SK-N-SH (cell line): Measurements from ENCODE around the gene B3GALNT2. TPM values are rescaled to one million over a fixed set of nuclear protein-coding genes. Genes with fewer than 3 reads are reported as not detected.

ENCODE experiments used
- CTCF ChIA-PET: fragments of 300-600, 350-600 bp; formaldehyde crosslinking; extraction: SDS; loops from one replicate; lab custom pipeline; 2021; lab: Yijun Ruan, JAX
- POLR2A ChIA-PET: fragments of 350-600 bp; sonication (Branson Sonifier 250); formaldehyde crosslinking; extraction: SDS; loops from one replicate; lab custom pipeline; 2020; ENCODE audit warnings: antibody characterized with exemption, inconsistent platforms; lab: Yijun Ruan, JAX
- DNase-seq: peaks from one replicate; pipeline ENCODE4 v3.0.0; 2012
- H2AFZ ChIP-seq: fragments of 200-600 bp; sonication (generic); 2 replicates; pipeline ENCODE4 v1.8.1; 2016; ENCODE audit warnings: antibody characterized with exemption, mild to moderate bottlenecking, low read depth
- H3F3A ChIP-seq: fragments of 200-600 bp; sonication (generic); replicated peaks from 2 replicates; pipeline ENCODE3; 2016; ENCODE audit warnings: antibody characterized with exemption, mild to moderate bottlenecking; ENCODE audit not compliant: insufficient read depth
- H3K27ac ChIP-seq, 2 experiments: fragments of 200-500 bp in 1 of 2; fragments of 200-600 bp in 1 of 2; sonication (Bioruptor generic) in 1 of 2; sonication (generic), shearing (Covaris generic) in 1 of 2; 2 replicates each; pipeline versions ENCODE4 v1.5.1 to v1.6.1; 2014 to 2016; ENCODE audit warnings: low read depth in 2 of 2, inconsistent platforms in 1 of 2, low read length in 1 of 2, mild to moderate bottlenecking in 1 of 2, mixed read lengths in 1 of 2
- H3K27me3 ChIP-seq: fragments of 200-600 bp; sonication (generic), shearing (Covaris generic); 2 replicates; pipeline ENCODE4 v1.6.1; 2016; ENCODE audit warnings: mixed run types; ENCODE audit not compliant: insufficient read depth
- H3K36me3 ChIP-seq, 2 experiments: fragments of 200-500 bp in 1 of 2; fragments of 200-600 bp in 1 of 2; sonication (Bioruptor generic) in 1 of 2; sonication (generic) in 1 of 2; replicated peaks in 1 of 2; 2 replicates each; pipeline versions ENCODE3 to v1.5.1; 2014 to 2016; ENCODE audit warnings: low read length in 1 of 2, mild to moderate bottlenecking in 1 of 2; ENCODE audit not compliant: insufficient read depth in 2 of 2, control insufficient read depth in 1 of 2
- H3K4me1 ChIP-seq, 2 experiments: fragments of 200-500 bp in 1 of 2; fragments of 200-600 bp in 1 of 2; sonication (Bioruptor generic) in 1 of 2; sonication (generic), shearing (Covaris generic) in 1 of 2; 2 replicates each; pipeline versions ENCODE4 v1.5.1 to v1.6.1; 2014 to 2016; ENCODE audit warnings: low read depth in 1 of 2, low read length in 1 of 2, mixed run types in 1 of 2; ENCODE audit not compliant: insufficient read depth in 2 of 2, control insufficient read depth in 1 of 2
- H3K4me2 ChIP-seq: fragments of 200-600 bp; sonication (generic), shearing (Covaris generic); 2 replicates; pipeline ENCODE4 v1.6.1; 2017; ENCODE audit warnings: mixed run types
- H3K4me3 ChIP-seq, 2 experiments: fragments of 200-500 bp in 1 of 2; fragments of 200-600 bp in 1 of 2; sonication (Bioruptor generic) in 1 of 2; sonication (generic), shearing (Covaris generic) in 1 of 2; 2 replicates each; pipeline versions ENCODE4 v1.5.1 to v1.8.1; 2014 to 2016; ENCODE audit warnings: low read depth in 2 of 2, inconsistent platforms in 1 of 2, low read length in 1 of 2, mild to moderate bottlenecking in 1 of 2, mixed read lengths in 1 of 2, moderate library complexity in 1 of 2
- H3K79me2 ChIP-seq: fragments of 200-600 bp; sonication (generic); 2 replicates; pipeline ENCODE4 v1.8.1; 2017; ENCODE audit warnings: mild to moderate bottlenecking; ENCODE audit not compliant: insufficient read depth
- H3K9ac ChIP-seq: fragments of 200-600 bp; sonication (generic); 2 replicates; pipeline ENCODE4 v1.6.1; 2017; ENCODE audit warnings: mixed run types
- H3K9me2 ChIP-seq: fragments of 200-600 bp; sonication (generic); 2 replicates; pipeline ENCODE4 v1.6.1; 2017; ENCODE audit warnings: mixed run types
- H3K9me3 ChIP-seq: fragments of 200-600 bp; sonication (generic); 2 replicates; pipeline ENCODE4 v1.6.1; 2017; ENCODE audit warnings: mixed run types, mild to moderate bottlenecking, moderate library complexity
- H4K20me1 ChIP-seq: fragments of 200-600 bp; sonication (generic); 2 replicates; pipeline ENCODE4 v1.6.1; 2017; ENCODE audit warnings: mild to moderate bottlenecking, mixed run types; ENCODE audit not compliant: insufficient read depth
- ELF1 ChIP-seq: IDR thresholded peaks from 2 replicates; pipeline ENCODE4 v1.4.0; 2012
- EP300 ChIP-seq, 2 experiments: IDR thresholded peaks; 2 replicates each; pipeline versions ENCODE4 v1.4.0 to v1.6.1; 2012; ENCODE audit warnings: borderline replicate concordance in 1 of 2, low read depth in 1 of 2, low read length in 1 of 2
- EZH2phosphoT487 ChIP-seq: fragments of 200-600 bp; sonication (generic); IDR thresholded peaks from 2 replicates; pipeline ENCODE4 v1.6.1; 2017; ENCODE audit warnings: low read depth, mixed run types, mild to moderate bottlenecking, antibody characterized with exemption, moderate library complexity, borderline replicate concordance
- FOXM1 ChIP-seq: IDR thresholded peaks from 2 replicates; pipeline ENCODE4 v1.4.0; 2012; ENCODE audit warnings: low read depth, mild to moderate bottlenecking
- GATA2 ChIP-seq: sonication (generic); formaldehyde crosslinking; IDR thresholded peaks from 2 replicates; pipeline ENCODE4 v1.5.0; 2020; ENCODE audit warnings: mild to moderate bottlenecking, missing genetic modification reagents
- MAX ChIP-seq: IDR thresholded peaks from 2 replicates; pipeline ENCODE4 v1.4.0; 2012; ENCODE audit warnings: low read depth
- NFIC ChIP-seq: IDR thresholded peaks from 2 replicates; pipeline ENCODE4 v1.4.0; 2012; ENCODE audit warnings: borderline replicate concordance
- NRF1 ChIP-seq: IDR thresholded peaks from 2 replicates; pipeline ENCODE4 v1.6.1; 2012; ENCODE audit warnings: low read depth, mild to moderate bottlenecking, low read length
- RCOR1 ChIP-seq: fragments of 150-350 bp; IDR thresholded peaks from 2 replicates; pipeline ENCODE4 v1.6.1; 2017; ENCODE audit warnings: antibody characterized with exemption, low read length
- REST ChIP-seq: IDR thresholded peaks from 2 replicates; pipeline ENCODE4 v1.6.1; 2012; ENCODE audit warnings: mild to moderate bottlenecking, low read depth, low read length, moderate library complexity
- RFX5 ChIP-seq: IDR thresholded peaks from 2 replicates; pipeline ENCODE4 v1.6.1; 2012; ENCODE audit warnings: mild to moderate bottlenecking, improper control_type of control experiment, low read length
- RXRA ChIP-seq: IDR thresholded peaks from 2 replicates; pipeline ENCODE4 v1.4.0; 2012; ENCODE audit warnings: low read depth, mild to moderate bottlenecking, borderline replicate concordance
- SMC3 ChIP-seq: IDR thresholded peaks from 2 replicates; pipeline ENCODE4 v1.6.1; 2012; ENCODE audit warnings: low read depth, low read length, improper control_type of control experiment
- TCF12 ChIP-seq: IDR thresholded peaks from 2 replicates; pipeline ENCODE4 v1.4.0; 2012
- WGBS: methylation state at CpG from one replicate; pipeline ENCODE4 v1.1.6; 2017; ENCODE audit warnings: low lambda C conversion rate; 5-methylcytosine and 5-hydroxymethylcytosine counted together
- polyA plus RNA-seq, 3 experiments: library from polyadenylated mRNA; depleted of rRNA; stranded (reverse); fragments of >200 nt; gene quantifications; 2 replicates each; pipeline ENCODE4 v1.2.3, GENCODE V29; 2012
- TF ChIP-seq, protein P1 (sequence below): fragments of 150-350 bp; IDR thresholded peaks from 2 replicates; pipeline ENCODE4 v1.6.1; 2016; ENCODE audit warnings: mild to moderate bottlenecking, low read depth, low read length

Gene B3GALNT2
- polyA plus RNA-seq, 1 of the 3 experiments (the other 2 are of a cell fraction) = 15.5 TPM

DNA sequence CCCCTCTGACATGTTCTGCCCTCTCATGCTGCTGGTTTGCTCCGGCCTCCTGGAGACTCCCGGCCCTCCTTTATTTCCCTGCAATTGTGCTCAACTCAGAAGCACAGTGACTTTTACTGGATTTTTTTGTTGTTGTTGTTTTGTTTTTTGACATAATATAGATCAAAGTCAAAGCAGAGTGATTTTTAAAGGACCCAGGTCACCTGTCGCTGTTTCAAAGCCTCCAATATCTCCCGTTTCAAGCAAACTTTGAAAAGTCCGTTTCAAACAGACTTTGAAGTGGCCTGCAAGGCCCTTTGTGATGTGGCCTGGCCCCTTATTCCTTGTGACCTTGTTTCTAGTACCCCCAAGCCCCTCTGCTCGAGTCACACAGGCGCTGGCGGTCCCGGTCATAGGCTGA, 78.9 kb downstream of the B3GALNT2 start:
- H3K27ac ChIP-seq = no peak overlapping the region
- peaks cover 0 to 17% of the 10 kb centered on the region in 2 experiments; a peak in 1 of 4 replicates for H3K4me1 ChIP-seq
- peaks cover 24% of the 10 kb centered on the region; the same call in 1 of the 2 replicates for H3K79me2 ChIP-seq
- no peak overlapping the region for H3K4me3 ChIP-seq
- DNase-seq = no peak
- no peaks in the 10 kb centered on the region for H3F3A ChIP-seq
- H3K9me2 ChIP-seq = no peaks in the 10 kb centered on the region
- H2AFZ ChIP-seq = no peak overlapping the region
- ChIA-PET POLR2A (no interaction called here), CTCF (interaction anchor here (4.6 kb wide), 1 partner anchor 10 kb away, joined by 35 read pairs; no protein-coding TSS in a partner anchor)
- 96% methylated on average over 9 of the region's 9 CpGs for WGBS
- TF ChIP-seq GATA2 (CRISPR knock-in tag) (no peak), ELF1 (no peak), RCOR1 (no peak), EP300 (IDR thresholded peaks at IDR 0.05; ENCODE audit: borderline replicate concordance in 1 of 2, low read depth in 1 of 2, low read length in 1 of 2) (no peak)
- no peaks in the 10 kb centered on the region for H3K9me3 ChIP-seq
- H4K20me1 ChIP-seq = no peaks in the 10 kb centered on the region
- H3K27me3 ChIP-seq = no peaks in the 10 kb centered on the region
- no peak overlapping the region for H3K9ac ChIP-seq
- H3K36me3 ChIP-seq = no peaks in the 10 kb centered on the region
- no peak overlapping the region for H3K4me2 ChIP-seq

GRCh38 chr1:235424092-235424491, 80.2 kb downstream of the B3GALNT2 start:
- H3K4me3 ChIP-seq = no peak overlapping the region
- no peak for TF ChIP-seq ELF1
- TF ChIP-seq SMC3 = no peak
- no peak for TF ChIP-seq FOXM1
- TF ChIP-seq RXRA = no peak
- TF ChIP-seq RFX5 = no peak
- no peak for TF ChIP-seq NFIC
- no peak for TF ChIP-seq MAX
- TF ChIP-seq EZH2phosphoT487 = no peak
- no peak for TF ChIP-seq NRF1
- no peak for TF ChIP-seq TCF12
- TF ChIP-seq, protein P1, sequence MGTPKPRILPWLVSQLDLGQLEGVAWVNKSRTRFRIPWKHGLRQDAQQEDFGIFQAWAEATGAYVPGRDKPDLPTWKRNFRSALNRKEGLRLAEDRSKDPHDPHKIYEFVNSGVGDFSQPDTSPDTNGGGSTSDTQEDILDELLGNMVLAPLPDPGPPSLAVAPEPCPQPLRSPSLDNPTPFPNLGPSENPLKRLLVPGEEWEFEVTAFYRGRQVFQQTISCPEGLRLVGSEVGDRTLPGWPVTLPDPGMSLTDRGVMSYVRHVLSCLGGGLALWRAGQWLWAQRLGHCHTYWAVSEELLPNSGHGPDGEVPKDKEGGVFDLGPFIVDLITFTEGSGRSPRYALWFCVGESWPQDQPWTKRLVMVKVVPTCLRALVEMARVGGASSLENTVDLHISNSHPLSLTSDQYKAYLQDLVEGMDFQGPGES = no peak
- no peak for TF ChIP-seq REST
- H3K79me2 ChIP-seq = peaks cover 27% of the 10 kb centered on the region; the same call in 1 of the 2 replicates
- no peaks in the 10 kb centered on the region for H4K20me1 ChIP-seq
- ChIA-PET CTCF (interaction anchor here (0.6 to 4.6 kb wide), 7 partner anchors 8 to 937 kb away, joined by 3 to 35 read pairs (median 3); no protein-coding TSS in a partner anchor), POLR2A (no interaction called here)
- DNase-seq = no peak
- H3K4me2 ChIP-seq = no peak overlapping the region
- peaks cover 0 to 17% of the 10 kb centered on the region in 2 experiments; a peak in 1 of 4 replicates for H3K4me1 ChIP-seq
- 92% methylated on average over 8 of the region's 8 CpGs for WGBS
- no peak overlapping the region for H3K27ac ChIP-seq
- no peaks in the 10 kb centered on the region for H3K36me3 ChIP-seq
- no peak overlapping the region for H3K9ac ChIP-seq
- H3K9me2 ChIP-seq = no peaks in the 10 kb centered on the region
- H2AFZ ChIP-seq = no peak overlapping the region
- H3K9me3 ChIP-seq = no peaks in the 10 kb centered on the region
- H3K27me3 ChIP-seq = no peaks in the 10 kb centered on the region
- H3F3A ChIP-seq = no peaks in the 10 kb centered on the region
